SK-N-SH treated with all-trans-retinoic acid at 6 μM for 48 hours (cell line): ENCODE data around the gene MCM7.
A peak's percentile ranks its signal among the peaks of the same experiment; 100 is the strongest.

ENCODE experiments used
- ATAC-seq: fragments of 200-7000 bp; cut with Tn5 transposase; 3 replicates; pipeline ENCODE4 v1.9.1; 2020; ENCODE audit warnings: mild to moderate bottlenecking, moderate library complexity
- ARNTL ChIP-seq: fragments of 450-650 bp; formaldehyde crosslinking; IDR thresholded peaks from 2 replicates; pipeline ENCODE4 v1.5.0; 2020; ENCODE audit warnings: low read depth, mild to moderate bottlenecking, moderate library complexity, borderline replicate concordance
- BACH2 ChIP-seq: fragments of 250-450 bp; sonication (Bioruptor Pico); IDR thresholded peaks from 2 replicates; pipeline ENCODE4 v1.9.0; 2021; ENCODE audit warnings: mild to moderate bottlenecking, borderline replicate concordance
- CREB5 ChIP-seq: fragments of 250-450 bp; sonication (Bioruptor Pico); IDR thresholded peaks from 2 replicates; pipeline ENCODE4 v1.5.1; 2020; ENCODE audit warnings: low read depth, mild to moderate bottlenecking, moderate library complexity
- CSDC2 ChIP-seq: fragments of 250-450 bp; sonication (Bioruptor Pico); IDR thresholded peaks from 2 replicates; pipeline ENCODE4 v1.5.0; 2020; ENCODE audit warnings: mild to moderate bottlenecking, moderate library complexity
- CSRNP3 ChIP-seq: fragments of 250-450 bp; sonication (Bioruptor Pico); IDR thresholded peaks from 2 replicates; pipeline ENCODE4 v1.5.1; 2021; ENCODE audit warnings: mild to moderate bottlenecking, moderate library complexity
- ESRRG ChIP-seq: fragments of 250-450 bp; sonication (Bioruptor Pico); IDR thresholded peaks from 2 replicates; pipeline ENCODE4 v1.6.1; 2021; ENCODE audit warnings: mild to moderate bottlenecking
- GLIS3 ChIP-seq: fragments of 250-450 bp; sonication (Bioruptor Pico); IDR thresholded peaks from 2 replicates; pipeline ENCODE4 v1.5.0; 2020; ENCODE audit warnings: mild to moderate bottlenecking, moderate library complexity
- ISL1 ChIP-seq: fragments of 250-450 bp; sonication (Bioruptor Pico); IDR thresholded peaks from 2 replicates; pipeline ENCODE4 v2.1.2; 2022; ENCODE audit warnings: mild to moderate bottlenecking, moderate library complexity
- OSR1 ChIP-seq: fragments of 250-450 bp; sonication (Bioruptor Pico); IDR thresholded peaks from 2 replicates; pipeline ENCODE4 v1.8.0; 2022; ENCODE audit warnings: moderate library complexity, mild to moderate bottlenecking, inconsistent platforms
- PATZ1 ChIP-seq: fragments of 250-450 bp; sonication (Bioruptor Pico); IDR thresholded peaks from 2 replicates; pipeline ENCODE4 v1.8.0; 2020; ENCODE audit warnings: mild to moderate bottlenecking, moderate library complexity, borderline replicate concordance
- POU6F1 ChIP-seq: fragments of 250-450 bp; sonication (Bioruptor Pico); IDR thresholded peaks from 2 replicates; pipeline ENCODE4 v1.8.0; 2021; ENCODE audit warnings: low read depth, mild to moderate bottlenecking, moderate library complexity, borderline replicate concordance
- PPARA ChIP-seq: fragments of 250-450 bp; sonication (Bioruptor Pico); IDR thresholded peaks from 2 replicates; pipeline ENCODE4 v1.5.0; 2020; ENCODE audit warnings: mild to moderate bottlenecking, borderline replicate concordance
- RARB ChIP-seq: fragments of 250-450 bp; sonication (Bioruptor Pico); IDR thresholded peaks from 2 replicates; pipeline ENCODE4 v1.8.0; 2021; ENCODE audit warnings: mild to moderate bottlenecking, moderate library complexity
- SNAI2 ChIP-seq: fragments of 250-450 bp; sonication (Bioruptor Pico); IDR thresholded peaks from 2 replicates; pipeline ENCODE4 v1.5.0; 2020; ENCODE audit warnings: mild to moderate bottlenecking, moderate library complexity
- TCF4 ChIP-seq: fragments of 250-450 bp; sonication (Bioruptor Pico); IDR thresholded peaks from 2 replicates; pipeline ENCODE4 v1.8.0; 2021; ENCODE audit warnings: mild to moderate bottlenecking, moderate library complexity, borderline replicate concordance
- TSHZ2 ChIP-seq: fragments of 250-450 bp; sonication (Bioruptor Pico); IDR thresholded peaks from 2 replicates; pipeline ENCODE4 v1.5.0; 2020; ENCODE audit warnings: mild to moderate bottlenecking, moderate library complexity
- ZC3H10 ChIP-seq: fragments of 250-450 bp; sonication (Bioruptor Pico); IDR thresholded peaks from 2 replicates; pipeline ENCODE4 v1.5.1; 2021; ENCODE audit warnings: mild to moderate bottlenecking, moderate library complexity
- ZFP30 ChIP-seq: fragments of 450-650 bp; formaldehyde crosslinking; IDR thresholded peaks from 2 replicates; pipeline ENCODE4 v1.5.0; 2022; ENCODE audit warnings: mild to moderate bottlenecking, moderate library complexity
- ZNF565 ChIP-seq: fragments of 450-650 bp; formaldehyde crosslinking; conservative IDR thresholded peaks from 2 replicates; pipeline ENCODE4 v1.5.0; 2020; ENCODE audit warnings: low read depth, mild to moderate bottlenecking, moderate library complexity
- ZNF70 ChIP-seq: fragments of 450-650 bp; formaldehyde crosslinking; IDR thresholded peaks from 2 replicates; pipeline ENCODE4 v1.5.0; 2020; ENCODE audit warnings: mild to moderate bottlenecking, moderate library complexity
- ZNF8 ChIP-seq: fragments of 450-650 bp; formaldehyde crosslinking; IDR thresholded peaks from 2 replicates; pipeline ENCODE4 v1.5.0; 2020; ENCODE audit warnings: mild to moderate bottlenecking, moderate library complexity

Gene MCM7

GRCh38 chr7:100095289-100095688 lies 5.9 kb downstream of the MCM7 start (continued):
- no peak for TF ChIP-seq POU6F1 (CRISPR knock-in tag)
- TF ChIP-seq ZNF565 (CRISPR knock-in tag): no peak
- no peak for TF ChIP-seq OSR1
- TF ChIP-seq GLIS3 (CRISPR knock-in tag): no peak
- TF ChIP-seq, all 23 proteins: peak for 0

GRCh38 chr7:100093925-100094486 lies 7.2 kb downstream of the MCM7 start:
- TF ChIP-seq PATZ1 (0 out of 2 replicates have a peak, but pooled peaks have one; percentile 26), CSDC2 (no peak)
- TF ChIP-seq, all 23 proteins: peak for 1
- ATAC-seq: no peak; the same call in 1 of the 3 replicates

- TF ChIP-seq CREB5 (no peak), GLIS3 (CRISPR knock-in tag) (no peak), PPARA (CRISPR knock-in tag) (no peak), ESRRG (CRISPR knock-in tag) (no peak), OSR1 (no peak), PATZ1 (no peak), ZNF8 (CRISPR knock-in tag) (no peak), POU6F1 (CRISPR knock-in tag) (no peak), TCF4 (no peak), ARNTL (CRISPR knock-in tag) (no peak), ZC3H10 (CRISPR knock-in tag) (no peak), SNAI2 (CRISPR knock-in tag) (no peak), RARB (CRISPR knock-in tag) (no peak), ZNF70 (CRISPR knock-in tag) (no peak), CSDC2 (no peak), ZFP30 (CRISPR knock-in tag) (no peak), BACH2 (CRISPR knock-in tag) (no peak), ISL1 (CRISPR knock-in tag) (no peak)
- peak; percentile 1; the same call in 1 of the 3 replicates for ATAC-seq
Observed at GRCh38 chr7:100093498-100093897, 7.7 kb downstream of the MCM7 start.

- no peak for ATAC-seq
- no peak for TF ChIP-seq CSRNP3 (CRISPR knock-in tag)
- no peak for TF ChIP-seq ZFP30 (CRISPR knock-in tag)
- TF ChIP-seq GLIS3 (CRISPR knock-in tag): 0 out of 2 replicates have a peak, but pooled peaks have one; percentile 27
- no peak for TF ChIP-seq ZC3H10 (CRISPR knock-in tag)
- no peak for TF ChIP-seq TSHZ2 (CRISPR knock-in tag)
Observed at GRCh38 chr7:100093054-100093453, 8.1 kb downstream of the MCM7 start.
